ENCODE data around the gene NHS. TPM values are rescaled to one million over a fixed set of nuclear protein-coding genes. Genes with fewer than 3 reads are reported as not detected.

Gene NHS
- polyA plus RNA-seq (ENCODE audit: insufficient read length), result 1.4 TPM

- DNase-seq (ENCODE audit: low read depth), result no peak
These were observed at the start of gene NHS for GRCh38 chrX:17374619-17375366. Gene NHS (plus strand): TSS chrX:17375200. CDS start chrX:17375758, 558 bp downstream.

- DNase-seq (ENCODE audit: low read depth), result no peak
These were observed 46.2 kb upstream of the NHS start for GRCh38 chrX:17328837-17329236.

GRCh38 chrX:17336377-17336776 is 38.6 kb upstream of the NHS start:
- DNase-seq (ENCODE audit: low read depth), result no peak

DNA sequence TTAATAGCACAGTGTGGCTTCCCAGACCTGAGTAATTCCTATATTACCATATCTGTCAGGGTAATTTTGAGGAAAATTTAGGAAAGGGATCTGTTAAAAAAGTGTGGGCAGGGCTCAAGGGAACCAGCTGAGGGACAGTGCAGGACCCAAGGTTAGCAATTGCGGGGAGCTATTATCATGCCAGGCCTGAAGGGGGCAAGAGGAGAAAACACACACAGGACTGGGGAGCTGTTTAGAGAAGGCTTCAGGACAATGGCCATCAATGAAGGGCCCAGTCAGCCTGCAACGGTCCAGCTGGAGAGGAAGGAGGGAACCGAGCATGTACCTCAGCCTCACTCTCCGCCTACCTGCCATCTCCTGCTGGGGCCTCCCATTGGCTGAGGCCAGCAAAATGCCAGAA is 19.0 kb upstream of the NHS start:
- DNase-seq (ENCODE audit: low read depth), result no peak

- no peak for DNase-seq (ENCODE audit: low read depth)
These were observed 15.5 kb upstream of the NHS start for GRCh38 chrX:17359500-17359899.

DNA sequence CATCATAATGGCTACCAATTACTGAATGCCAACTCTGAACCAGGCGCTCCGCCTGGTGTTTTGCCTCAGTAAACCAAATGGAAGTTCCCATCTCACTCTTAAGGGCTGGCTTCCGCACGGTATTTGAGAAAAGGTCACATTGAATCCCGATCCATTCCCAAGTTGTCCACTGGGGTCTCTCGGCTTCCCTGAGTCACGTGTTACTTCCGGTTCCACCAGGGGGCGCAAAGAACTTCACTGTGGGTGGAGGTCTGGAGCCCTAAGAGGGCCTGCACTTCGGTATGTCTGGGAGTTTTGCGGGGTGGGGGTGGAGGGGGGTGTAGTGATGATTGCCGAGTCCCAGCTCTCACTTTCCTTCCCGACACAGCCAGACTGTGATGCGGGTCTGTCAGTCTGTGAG is 13.4 kb upstream of the NHS start:
- no peak for DNase-seq (ENCODE audit: low read depth)

DNA sequence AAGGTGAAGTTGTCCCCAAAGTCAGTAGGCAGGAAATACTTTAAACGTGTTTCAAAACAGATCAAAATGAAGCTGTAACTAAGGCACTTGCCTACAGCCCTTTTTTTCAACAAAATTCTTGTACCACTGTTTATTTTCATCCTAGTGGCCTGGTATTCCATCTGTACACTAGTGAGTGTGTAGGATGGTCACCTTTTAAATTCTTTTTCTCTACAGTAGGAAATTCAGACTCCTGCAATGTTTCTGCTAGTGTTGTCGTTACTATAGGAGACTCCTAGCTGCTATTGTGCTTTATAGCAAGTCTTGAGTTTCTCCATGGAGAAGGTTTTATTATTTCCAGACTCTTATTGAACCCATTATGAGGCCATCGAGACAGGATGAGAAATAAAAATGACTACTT is 7.0 kb upstream of the NHS start:
- DNase-seq (ENCODE audit: low read depth), result no peak

DNA sequence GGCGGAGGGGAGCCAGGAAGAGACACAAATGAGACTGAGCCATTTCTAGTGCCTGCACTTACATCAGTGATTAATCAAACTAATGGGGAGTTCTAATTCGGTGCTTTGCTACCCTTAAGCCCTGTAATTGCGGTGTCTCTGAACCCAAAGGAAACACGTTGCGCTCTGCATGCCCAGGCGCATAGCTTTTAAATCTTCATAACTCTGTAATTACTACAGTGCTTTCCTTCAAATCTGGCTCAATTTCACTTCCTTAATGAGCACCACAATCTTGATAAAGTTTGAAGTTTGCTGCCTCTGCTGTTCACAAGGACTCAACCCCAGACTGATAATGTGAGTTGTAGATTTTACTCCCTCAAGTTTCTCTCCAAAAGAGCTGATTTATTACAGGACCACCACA is 5.7 kb upstream of the NHS start:
- DNase-seq (ENCODE audit: low read depth), result no peak

- DNase-seq (ENCODE audit: low read depth), result no peak
These were observed 4.8 kb upstream of the NHS start for GRCh38 chrX:17370191-17370590.

GRCh38 chrX:17372052-17372451 is 2.9 kb upstream of the NHS start:
- no peak for DNase-seq (ENCODE audit: low read depth)

DNA sequence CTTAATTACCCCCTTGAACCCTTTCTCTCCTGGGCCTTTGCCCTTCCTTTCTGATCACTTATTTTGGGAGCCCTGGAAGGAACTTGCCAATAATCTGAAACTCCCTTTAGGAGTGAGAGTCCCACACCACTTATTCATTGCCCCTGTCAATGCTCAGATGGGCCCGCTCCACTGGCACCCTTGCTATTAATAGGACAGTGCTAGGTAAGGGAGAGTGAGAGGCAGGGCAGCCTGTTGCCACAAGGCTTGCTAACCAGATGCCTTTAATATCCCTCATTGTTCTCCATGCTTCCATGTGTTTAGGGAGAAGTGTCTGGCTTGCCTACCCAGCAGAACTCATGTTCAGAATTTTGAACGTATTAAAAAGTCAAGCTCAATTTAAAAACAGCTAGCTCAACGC is 1.7 kb upstream of the NHS start:
- DNase-seq (ENCODE audit: low read depth), result no peak

- no peak for DNase-seq (ENCODE audit: low read depth)
These were observed 302 bp downstream of the NHS start for GRCh38 chrX:17375367-17375636.

GRCh38 chrX:17375637-17376430 is 834 bp downstream of the NHS start:
- no peak for DNase-seq (ENCODE audit: low read depth)

GRCh38 chrX:17376431-17377077 is 1.6 kb downstream of the NHS start:
- no peak for DNase-seq (ENCODE audit: low read depth)

DNA sequence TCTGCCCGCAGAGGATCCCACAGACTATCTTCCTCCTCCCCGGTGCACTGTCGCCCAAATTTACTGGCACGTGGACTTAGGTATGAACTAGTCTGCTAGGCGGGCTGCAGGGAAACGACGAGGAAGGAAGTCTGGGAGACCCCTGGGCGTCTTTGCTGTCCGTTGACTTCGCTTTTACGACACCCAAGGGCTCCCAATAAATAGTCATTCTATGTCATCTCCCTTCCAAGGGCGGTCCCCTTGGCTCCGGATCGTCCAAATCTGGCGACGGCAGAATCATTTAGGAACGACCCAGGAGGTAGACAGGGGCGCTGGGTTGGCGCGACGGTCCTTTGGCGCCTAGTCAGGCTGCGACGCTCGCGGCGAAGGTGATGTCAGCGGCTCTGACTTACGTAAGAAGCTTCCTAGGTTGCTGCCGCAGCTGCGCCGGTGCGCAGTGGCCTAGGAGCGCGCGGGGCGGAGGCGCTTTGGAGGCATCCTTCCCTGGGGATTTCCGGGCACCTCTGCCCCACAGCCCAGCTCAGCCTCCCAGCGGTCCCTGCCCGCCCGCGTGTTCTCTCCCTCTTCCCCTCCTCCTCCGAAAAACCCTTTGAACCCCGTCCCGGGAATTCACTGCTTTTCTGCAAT is 2.2 kb downstream of the NHS start:
- no peak for DNase-seq (ENCODE audit: low read depth)

- DNase-seq (ENCODE audit: low read depth), result no peak
These were observed 2.8 kb downstream of the NHS start for GRCh38 chrX:17377795-17378194.

DNA sequence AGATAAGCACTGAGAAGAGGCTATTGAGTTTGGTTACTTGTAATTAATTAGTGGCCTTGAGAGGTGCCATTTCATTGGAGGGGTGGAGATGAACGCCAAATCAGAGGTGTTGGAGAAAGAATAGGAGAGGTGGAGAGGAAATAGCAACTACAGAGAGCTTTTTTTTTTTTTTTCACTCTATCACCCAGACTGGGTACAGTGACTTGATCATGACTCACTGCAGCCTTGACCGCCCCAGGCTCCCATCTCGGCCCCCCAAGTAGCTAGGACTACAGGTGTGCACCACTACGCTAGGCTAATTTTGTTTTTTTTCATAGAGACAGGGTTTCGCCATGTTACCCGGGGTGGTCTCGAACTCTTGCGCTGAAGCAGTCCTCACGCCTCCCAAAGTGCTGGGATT is 5.2 kb downstream of the NHS start:
- no peak for DNase-seq (ENCODE audit: low read depth)

GRCh38 chrX:17390419-17390850 is 15.4 kb downstream of the NHS start:
- no peak for DNase-seq (ENCODE audit: low read depth)

DNA sequence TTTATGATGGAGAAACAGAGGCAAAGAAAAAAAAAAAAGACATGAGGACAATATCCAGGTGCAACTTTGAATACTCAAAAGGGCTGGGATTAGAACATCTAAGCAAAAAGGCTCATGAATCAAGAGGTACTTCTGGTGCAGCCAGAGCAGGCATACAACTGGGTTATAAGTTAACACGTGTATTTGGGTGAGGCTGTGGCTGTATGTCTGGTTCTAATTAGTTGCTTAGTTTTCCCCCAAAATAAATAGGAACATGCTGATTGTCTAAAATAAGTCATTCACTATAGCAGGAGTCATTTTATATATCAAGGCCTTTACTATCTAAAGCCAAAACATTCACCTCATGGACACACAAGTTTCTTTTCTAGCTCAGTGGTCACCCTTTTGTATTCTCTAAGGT is 20.2 kb downstream of the NHS start:
- no peak for DNase-seq (ENCODE audit: low read depth)

- DNase-seq (ENCODE audit: low read depth), result no peak
These were observed 22.1 kb downstream of the NHS start for GRCh38 chrX:17397074-17397473.

- no peak for DNase-seq (ENCODE audit: low read depth)
These were observed 28.2 kb downstream of the NHS start for GRCh38 chrX:17403189-17403691.

DNA sequence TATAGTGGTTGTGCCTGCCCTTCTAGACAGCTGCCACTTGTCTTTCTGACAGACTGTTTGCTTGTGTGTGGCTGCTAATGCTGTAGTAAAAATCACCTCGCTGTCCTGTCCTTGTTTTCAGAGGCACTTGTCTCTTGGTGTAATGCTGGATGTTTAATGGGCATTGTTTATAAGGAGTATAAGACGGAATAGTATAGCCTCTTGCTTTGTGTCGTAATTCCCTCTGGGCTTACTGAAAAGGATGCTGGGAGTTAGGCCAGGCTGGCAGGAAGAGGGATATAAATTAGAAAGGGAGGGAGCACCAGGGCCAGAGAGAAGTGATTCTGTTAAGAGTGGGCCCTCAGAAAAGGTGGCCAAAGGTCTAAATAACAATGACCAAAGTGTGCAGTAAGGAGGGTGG is 29.0 kb downstream of the NHS start:
- no peak for DNase-seq (ENCODE audit: low read depth)

Data from forelimb muscle (tissue), 1 donor.